Measurements from ENCODE around the gene AKR1B1. TPM values are rescaled to one million over a fixed set of nuclear protein-coding genes. Genes with fewer than 3 reads are reported as not detected.

The AKR1B1 gene
- total and polyA plus RNA-seq, 2 of the 13 experiments (the other 11 are each of a cell fraction or from before 2014, with no cell fraction given): 89.9 to 133 TPM

DNA sequence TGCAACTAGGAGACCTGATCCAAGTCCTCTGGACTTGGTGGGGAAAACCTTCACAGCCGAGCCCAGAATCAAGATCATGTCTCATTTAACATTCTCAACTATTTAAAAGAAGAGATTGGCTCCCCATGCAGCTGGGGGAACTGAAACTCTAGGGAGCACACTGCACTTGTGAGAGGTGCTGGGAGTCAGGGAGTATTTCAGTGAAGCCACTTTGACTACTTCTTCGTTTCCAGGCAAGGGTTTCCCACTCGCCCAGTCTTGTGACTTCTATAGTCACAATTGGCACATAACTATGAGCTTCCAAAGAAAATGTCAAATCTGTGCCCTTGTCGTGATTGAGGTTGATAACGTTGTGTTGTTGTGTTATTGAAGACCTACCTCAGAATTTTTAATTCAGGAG, 62.9 kb downstream of the AKR1B1 start:
- H4K20me1 ChIP-seq (ENCODE audit: insufficient read depth, low read length): no peaks in the 10 kb centered on the region
- no peaks in the 10 kb centered on the region for H3K79me2 ChIP-seq (ENCODE audit: insufficient read depth, low read length)
- H3K4me1 ChIP-seq (ENCODE audit: insufficient read depth, low read length): no peaks in the 10 kb centered on the region
- H3K9me3 ChIP-seq (ENCODE audit: low read length): no peaks in the 10 kb centered on the region
- WGBS (ENCODE audit: low lambda C conversion rate): 28% methylated on average over 5 of the region's 5 CpGs
- CTCF ChIA-PET (ENCODE audit: low intra/inter-chr PET ratio, low total read pairs): no interaction called here
- H3K27ac ChIP-seq (ENCODE audit: extremely low read length, insufficient read depth, low read length): no peak overlapping the region
- TF ChIP-seq ARNT2 (CRISPR knock-in tag; IDR thresholded peaks at IDR 0.05; ENCODE audit: low read depth): no peak
- in situ Hi-C loops (cut with HindIII; ENCODE audit: extremely low pct_ligation_motif_present, low pct_unique_long_range_greater_than_20kb): no loop called here
- ATAC-seq (no peak), FAIRE-seq (no peak), DNase-seq (ENCODE audit: low spot score) (no peak)
- H3K4me2 ChIP-seq (ENCODE audit: low read depth, low read length): no peak overlapping the region
- no TSS peak for BruUV-seq (replicated peaks)
- intact Hi-C loops (cut with micrococcal nuclease; ENCODE audit: unreplicated experiment): no loop called here
- H3K27me3 ChIP-seq (ENCODE audit: control insufficient read depth in 1 of 2, insufficient read depth in 2 of 2, low read length in 2 of 2): peaks cover 3 to 7% of the 10 kb centered on the region in 2 experiments; a peak in 3 of 5 replicates
- no peak overlapping the region for H2AFZ ChIP-seq (ENCODE audit: low read length)
- H3K9ac ChIP-seq (ENCODE audit: insufficient read depth, low read depth, low read length): no peak overlapping the region
- no peak overlapping the region for H3K4me3 ChIP-seq (replicated peaks in 1 of 3; ENCODE audit: insufficient read depth in 1 of 3, low read depth in 2 of 3, low read length in 3 of 3)
- no peaks in the 10 kb centered on the region for H3K36me3 ChIP-seq (replicated peaks in 1 of 2; ENCODE audit: control insufficient read depth in 1 of 2, insufficient read depth in 2 of 2, low read length in 2 of 2)
- POLR2A ChIA-PET: no interaction called here

DNA sequence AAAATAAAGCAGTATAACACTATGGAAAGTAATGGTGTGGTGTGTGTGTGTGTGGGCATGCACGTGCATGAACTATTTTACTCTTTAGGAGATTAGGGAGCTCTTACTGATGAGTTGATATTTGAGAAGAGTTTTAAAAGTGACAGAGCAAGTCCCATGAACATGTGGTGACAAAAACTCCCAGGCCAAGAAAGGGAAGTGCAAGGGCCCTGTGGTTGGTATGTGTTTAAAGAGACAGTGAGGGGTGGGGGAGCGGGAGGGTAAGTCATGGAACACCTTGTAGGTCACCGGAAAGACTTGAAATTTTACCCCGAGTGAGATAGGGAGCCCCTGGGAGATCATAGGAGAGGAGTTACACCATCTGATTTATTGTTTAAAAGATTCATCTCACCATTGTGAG, 63.3 kb downstream of the AKR1B1 start:
- H3K27ac ChIP-seq (ENCODE audit: extremely low read length, insufficient read depth, low read length): no peak overlapping the region
- CTCF ChIA-PET (ENCODE audit: low intra/inter-chr PET ratio, low total read pairs): no interaction called here
- DNase-seq (ENCODE audit: low spot score) (no peak), ATAC-seq (no peak), FAIRE-seq (no peak)
- no peak overlapping the region for H3K4me2 ChIP-seq (ENCODE audit: low read depth, low read length)
- TF ChIP-seq ZNF841 (CRISPR knock-in tag; IDR thresholded peaks at IDR 0.05; ENCODE audit: borderline replicate concordance) (no peak), ASH2L (IDR thresholded peaks at IDR 0.05; ENCODE audit: insufficient read length, low read depth, low read length) (no peak), ZNF577 (CRISPR knock-in tag; IDR thresholded peaks at IDR 0.05; ENCODE audit: borderline replicate concordance, low read depth) (no peak), ZBTB42 (CRISPR knock-in tag; IDR thresholded peaks at IDR 0.05) (no peak), YY1 (IDR thresholded peaks at IDR 0.05; ENCODE audit: insufficient read depth, insufficient replicate concordance, low read depth, low read length) (no peak), SRF (IDR thresholded peaks at IDR 0.05; ENCODE audit: low read depth, low read length) (no peak), ZFP37 (CRISPR knock-in tag; IDR thresholded peaks at IDR 0.05; ENCODE audit: borderline replicate concordance) (no peak), RBM22 (optimal IDR thresholded peaks at IDR 0.05; ENCODE audit: low read length) (no peak), FOXJ3 (CRISPR knock-in tag; IDR thresholded peaks at IDR 0.05; ENCODE audit: borderline replicate concordance) (no peak), RBM39 (IDR thresholded peaks at IDR 0.05; ENCODE audit: low read depth, low read length, poor library complexity, severe bottlenecking) (no peak), CREM (IDR thresholded peaks at IDR 0.05) (no peak), CREM (CRISPR knock-in tag; IDR thresholded peaks at IDR 0.05) (no peak)
- no peaks in the 10 kb centered on the region for H3K36me3 ChIP-seq (replicated peaks in 1 of 2; ENCODE audit: control insufficient read depth in 1 of 2, insufficient read depth in 2 of 2, low read length in 2 of 2)
- H4K20me1 ChIP-seq (ENCODE audit: insufficient read depth, low read length): no peaks in the 10 kb centered on the region
- POLR2A ChIA-PET: no interaction called here
- H3K4me1 ChIP-seq (ENCODE audit: insufficient read depth, low read length): no peaks in the 10 kb centered on the region
- H3K4me3 ChIP-seq (replicated peaks in 1 of 3; ENCODE audit: insufficient read depth in 1 of 3, low read depth in 2 of 3, low read length in 3 of 3): no peak overlapping the region
- intact Hi-C loops (cut with micrococcal nuclease; ENCODE audit: unreplicated experiment) (no loop called here), in situ Hi-C loops (cut with HindIII; ENCODE audit: extremely low pct_ligation_motif_present, low pct_unique_long_range_greater_than_20kb) (no loop called here)
- no peaks in the 10 kb centered on the region for H3K79me2 ChIP-seq (ENCODE audit: insufficient read depth, low read length)
- no peak overlapping the region for H2AFZ ChIP-seq (ENCODE audit: low read length)
- WGBS (ENCODE audit: low lambda C conversion rate): 34% methylated on average over 4 of the region's 4 CpGs
- H3K27me3 ChIP-seq (ENCODE audit: control insufficient read depth in 1 of 2, insufficient read depth in 2 of 2, low read length in 2 of 2): peaks cover 3 to 7% of the 10 kb centered on the region in 2 experiments; a peak in 3 of 5 replicates
- BruUV-seq (replicated peaks): no TSS peak
- no peaks in the 10 kb centered on the region for H3K9me3 ChIP-seq (ENCODE audit: low read length)
- no peak overlapping the region for H3K9ac ChIP-seq (ENCODE audit: insufficient read depth, low read depth, low read length)

All from HepG2 (cell line).